ENCODE results near the gene TRIM40. TPM values are rescaled to one million over a fixed set of nuclear protein-coding genes. Genes with fewer than 3 reads are reported as not detected.
A peak's percentile ranks its signal among the peaks of the same experiment; 100 is the strongest.

TRIM40 gene
- total and polyA plus RNA-seq, 2 of the 13 experiments (the other 11 are each of a cell fraction or from before 2014, with no cell fraction given): 0.58 TPM; not detected in 1

DNA sequence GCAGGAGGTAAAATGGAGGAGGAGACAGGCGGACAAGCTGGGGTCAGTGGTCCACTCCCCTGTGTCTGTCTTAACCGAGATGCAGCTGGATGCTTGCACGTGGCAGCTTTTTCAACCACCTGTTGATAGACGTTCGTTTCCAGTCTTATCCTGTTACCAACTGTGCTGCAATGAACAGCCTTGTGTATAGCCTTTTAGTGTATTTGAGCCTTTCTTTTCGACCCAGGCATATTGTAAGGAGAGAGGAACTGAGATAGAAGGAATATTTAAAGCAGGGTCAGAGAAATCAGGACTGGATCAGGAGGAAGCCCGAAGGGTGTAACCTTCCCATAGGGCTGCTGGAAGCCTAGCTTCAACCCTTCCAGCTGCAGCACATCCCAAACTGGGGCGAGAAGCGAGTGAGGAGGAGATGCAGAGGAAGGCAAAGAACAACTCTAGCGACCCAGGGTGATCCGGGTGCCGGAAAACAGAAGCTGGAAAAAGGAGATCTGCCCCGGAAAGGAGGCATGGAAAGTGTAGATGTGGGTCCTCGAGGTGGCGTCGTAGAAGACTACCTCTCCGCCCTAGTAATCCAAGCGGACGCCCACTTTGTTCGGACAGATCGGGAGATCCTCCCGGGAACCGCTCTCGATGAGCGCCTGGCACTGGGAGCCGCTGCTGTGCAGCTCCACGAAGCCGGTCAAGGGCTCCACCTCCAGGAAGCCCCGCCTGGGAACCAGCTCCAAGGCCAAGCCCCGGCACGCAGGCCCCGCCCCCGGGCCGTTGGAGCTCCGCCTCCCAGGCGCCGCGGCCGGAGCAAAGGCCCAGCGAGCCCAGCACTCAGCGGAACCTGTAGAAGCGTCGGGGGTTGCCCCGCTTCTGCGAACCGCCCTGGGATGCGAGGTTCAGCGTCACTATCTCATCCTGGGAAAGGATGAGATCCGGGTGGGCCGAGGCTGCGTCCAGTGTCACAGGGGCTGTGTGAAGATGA lies 34.2 kb upstream of the TRIM40 start (continued):
- TF ChIP-seq ZUFSP (CRISPR knock-in tag; IDR thresholded peaks at IDR 0.05; ENCODE audit: borderline replicate concordance): no peak
- TF ChIP-seq ZSCAN9 (CRISPR knock-in tag; IDR thresholded peaks at IDR 0.05; ENCODE audit: borderline replicate concordance): peak; percentile 85
- no peak for TF ChIP-seq ZNF318 (CRISPR knock-in tag; IDR thresholded peaks at IDR 0.05)
- TF ChIP-seq ZNF546 (CRISPR knock-in tag; conservative IDR thresholded peaks at IDR 0.05): 0 out of 2 replicates have a peak, but pooled peaks have one; percentile 28
- peak; percentile 11; the same call in 1 of the 2 replicates for TF ChIP-seq RARG (CRISPR knock-in tag; IDR thresholded peaks at IDR 0.05; ENCODE audit: low read depth)
- no peak for TF ChIP-seq ZFP62 (CRISPR knock-in tag; IDR thresholded peaks at IDR 0.05)
- TF ChIP-seq TAF15 (IDR thresholded peaks at IDR 0.05; ENCODE audit: low read depth, low read length, poor library complexity, severe bottlenecking): no peak
- no peak for TF ChIP-seq ZNF138 (CRISPR knock-in tag; IDR thresholded peaks at IDR 0.05; ENCODE audit: low read depth)
- TF ChIP-seq, protein P1, sequence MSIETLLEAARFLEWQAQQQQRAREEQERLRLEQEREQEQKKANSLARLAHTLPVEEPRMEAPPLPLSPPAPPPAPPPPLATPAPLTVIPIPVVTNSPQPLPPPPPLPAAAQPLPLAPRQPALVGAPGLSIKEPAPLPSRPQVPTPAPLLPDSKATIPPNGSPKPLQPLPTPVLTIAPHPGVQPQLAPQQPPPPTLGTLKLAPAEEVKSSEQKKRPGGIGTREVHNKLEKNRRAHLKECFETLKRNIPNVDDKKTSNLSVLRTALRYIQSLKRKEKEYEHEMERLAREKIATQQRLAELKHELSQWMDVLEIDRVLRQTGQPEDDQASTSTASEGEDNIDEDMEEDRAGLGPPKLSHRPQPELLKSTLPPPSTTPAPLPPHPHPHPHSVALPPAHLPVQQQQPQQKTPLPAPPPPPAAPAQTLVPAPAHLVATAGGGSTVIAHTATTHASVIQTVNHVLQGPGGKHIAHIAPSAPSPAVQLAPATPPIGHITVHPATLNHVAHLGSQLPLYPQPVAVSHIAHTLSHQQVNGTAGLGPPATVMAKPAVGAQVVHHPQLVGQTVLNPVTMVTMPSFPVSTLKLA (IDR thresholded peaks at IDR 0.05): peak; percentile 55
- TF ChIP-seq TCF7 (IDR thresholded peaks at IDR 0.05; ENCODE audit: low read depth): no peak
- TF ChIP-seq, protein P2, sequence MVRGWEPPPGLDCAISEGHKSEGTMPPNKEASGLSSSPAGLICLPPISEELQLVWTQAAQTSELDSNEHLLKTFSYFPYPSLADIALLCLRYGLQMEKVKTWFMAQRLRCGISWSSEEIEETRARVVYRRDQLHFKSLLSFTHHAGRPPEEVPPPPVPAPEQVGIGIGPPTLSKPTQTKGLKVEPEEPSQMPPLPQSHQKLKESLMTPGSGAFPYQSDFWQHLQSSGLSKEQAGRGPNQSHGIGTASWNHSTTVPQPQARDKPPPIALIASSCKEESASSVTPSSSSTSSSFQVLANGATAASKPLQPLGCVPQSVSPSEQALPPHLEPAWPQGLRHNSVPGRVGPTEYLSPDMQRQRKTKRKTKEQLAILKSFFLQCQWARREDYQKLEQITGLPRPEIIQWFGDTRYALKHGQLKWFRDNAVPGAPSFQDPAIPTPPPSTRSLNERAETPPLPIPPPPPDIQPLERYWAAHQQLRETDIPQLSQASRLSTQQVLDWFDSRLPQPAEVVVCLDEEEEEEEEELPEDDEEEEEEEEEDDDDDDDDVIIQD (CRISPR knock-in tag; IDR thresholded peaks at IDR 0.05; ENCODE audit: low read depth): 0 out of 2 replicates have a peak, but pooled peaks have one; percentile 56
- TF ChIP-seq ZBTB3 (CRISPR knock-in tag; IDR thresholded peaks at IDR 0.05; ENCODE audit: borderline replicate concordance, low read depth): 0 out of 2 replicates have a peak, but pooled peaks have one; percentile 65
- no peak for TF ChIP-seq ARNTL (CRISPR knock-in tag; IDR thresholded peaks at IDR 0.05)
- TF ChIP-seq STAG1 (CRISPR knock-in tag; IDR thresholded peaks at IDR 0.05): peak; percentile 37; the same call in 1 of the 2 replicates
- no peak for TF ChIP-seq CENPX (CRISPR knock-in tag; IDR thresholded peaks at IDR 0.05)

Measured in HepG2 (cell line).